ENCODE results near the gene CAMK2A. TPM values are rescaled to one million over a fixed set of nuclear protein-coding genes. Genes with fewer than 3 reads are reported as not detected.

The CAMK2A gene
- polyA plus RNA-seq (2011; rRNA removed) (0.09 and 0.11 TPM in 2 replicates), polyA minus RNA-seq (2011; rRNA and poly(A)+ RNA removed) (0.15 and 0.33 TPM in 2 replicates)

GRCh38 chr5:150289551-150290390 is at the start of gene CAMK2A:
CAMK2A (minus strand) TSS chr5:150289773; CDS start chr5:150289625, 148 bp downstream.
- CTCF ChIA-PET: interaction anchor here (1.3 kb wide), 1 partner anchor 9 kb away, joined by 4 read pairs; no protein-coding TSS in a partner anchor
- POLR2A ChIA-PET: no interaction called here
- no peak for TF ChIP-seq CTCF (IDR thresholded peaks at IDR 0.05; ENCODE audit: insufficient read depth, low read depth, low read length)
- Histone ChIP-seq H3K4me3 (ENCODE audit: low read depth, low read length) (no peak within 1 kb of the TSS), H3K27me3 (ENCODE audit: control insufficient read depth, insufficient read depth, low read length) (peaks cover 4% of the 10 kb centered on the region), H3K36me3 (ENCODE audit: control insufficient read depth, insufficient read depth, low read length) (no peaks in the 10 kb centered on the region)
- no peak for DNase-seq (ENCODE audit: low read depth)

- H3K4me3 ChIP-seq (ENCODE audit: low read depth, low read length): no peak overlapping the region
- CTCF ChIA-PET: interaction anchor here (1.2 to 2.8 kb wide), 4 partner anchors 9 to 505 kb away, joined by 3 to 11 read pairs (median 5); no protein-coding TSS in a partner anchor
- POLR2A ChIA-PET: no interaction called here
- no peak for DNase-seq (ENCODE audit: low read depth)
- H3K27me3 ChIP-seq (ENCODE audit: control insufficient read depth, insufficient read depth, low read length): no peaks in the 10 kb centered on the region
- TF ChIP-seq CTCF (IDR thresholded peaks at IDR 0.05; ENCODE audit: insufficient read depth, low read depth, low read length): no peak
- H3K36me3 ChIP-seq (ENCODE audit: control insufficient read depth, insufficient read depth, low read length): no peaks in the 10 kb centered on the region
These were observed 49.6 kb upstream of the CAMK2A start for GRCh38 chr5:150339165-150339564.

- CTCF ChIA-PET: interaction anchor here (1.3 to 2.8 kb wide), 3 partner anchors 9 to 18 kb away, joined by 5 to 11 read pairs (median 5); no protein-coding TSS in a partner anchor
- TF ChIP-seq CTCF (IDR thresholded peaks at IDR 0.05; ENCODE audit: insufficient read depth, low read depth, low read length): no peak
- H3K27me3 ChIP-seq (ENCODE audit: control insufficient read depth, insufficient read depth, low read length): no peaks in the 10 kb centered on the region
- no peaks in the 10 kb centered on the region for H3K36me3 ChIP-seq (ENCODE audit: control insufficient read depth, insufficient read depth, low read length)
- H3K4me3 ChIP-seq (ENCODE audit: low read depth, low read length): no peak overlapping the region
- POLR2A ChIA-PET: no interaction called here
- no peak for DNase-seq (ENCODE audit: low read depth)
These were observed 49.0 kb upstream of the CAMK2A start for GRCh38 chr5:150338546-150338945.

- no peak for DNase-seq (ENCODE audit: low read depth)
- no peak overlapping the region for H3K4me3 ChIP-seq (ENCODE audit: low read depth, low read length)
- ChIA-PET POLR2A (interaction anchor here (0.7 kb wide), 1 partner anchor 193 kb away, joined by 3 read pairs; no protein-coding TSS in a partner anchor), CTCF (interaction anchor here (1.3 kb wide), 1 partner anchor 61 kb away, joined by 4 read pairs; no protein-coding TSS in a partner anchor)
- no peaks in the 10 kb centered on the region for H3K36me3 ChIP-seq (ENCODE audit: control insufficient read depth, insufficient read depth, low read length)
- H3K27me3 ChIP-seq (ENCODE audit: control insufficient read depth, insufficient read depth, low read length): no peaks in the 10 kb centered on the region
- TF ChIP-seq CTCF (IDR thresholded peaks at IDR 0.05; ENCODE audit: insufficient read depth, low read depth, low read length): no peak
These were observed 46.2 kb upstream of the CAMK2A start for GRCh38 chr5:150335778-150336177.

GRCh38 chr5:150333400-150333799 is 43.8 kb upstream of the CAMK2A start:
- ChIA-PET POLR2A (no interaction called here), CTCF (interaction anchor here (1.1 to 1.4 kb wide), 2 partner anchors 17 to 65 kb away, joined by 3 to 4 read pairs; no protein-coding TSS in a partner anchor)
- Histone ChIP-seq H3K36me3 (ENCODE audit: control insufficient read depth, insufficient read depth, low read length) (no peaks in the 10 kb centered on the region), H3K4me3 (ENCODE audit: low read depth, low read length) (no peak overlapping the region), H3K27me3 (ENCODE audit: control insufficient read depth, insufficient read depth, low read length) (no peaks in the 10 kb centered on the region)
- TF ChIP-seq CTCF (IDR thresholded peaks at IDR 0.05; ENCODE audit: insufficient read depth, low read depth, low read length): no peak
- no peak for DNase-seq (ENCODE audit: low read depth)

Measured in BJ (cell line).